Endothelial cell of umbilical vein (primary cell): ENCODE data around the gene TOM1L2. TPM values are rescaled to one million over a fixed set of nuclear protein-coding genes. Genes with fewer than 3 reads are reported as not detected.

ENCODE experiments used
- BruUV-seq: library from RNA; stranded (reverse); fragments of 400-500 nt; replicated peaks from 2 replicates; lab custom pipeline; 2021; lab: Mats Ljungman, UMichigan
- CTCF ChIA-PET: fragments of 300-600, 350-600 bp; sonication (Branson Sonifier 250); formaldehyde crosslinking; loops from one replicate; lab custom pipeline; 2021; ENCODE audit warnings: antibody characterized with exemption, inconsistent platforms; lab: Charles Lee
- POLR2A ChIA-PET: fragments of 300-600, 350-600 bp; sonication (Branson Sonifier 250); formaldehyde crosslinking; loops from one replicate; lab custom pipeline; 2021; ENCODE audit warnings: antibody characterized with exemption, inconsistent platforms; lab: Charles Lee
- DNase-seq: peaks from one replicate; pipeline ENCODE4 v3.0.0-alpha.2; 2011; ENCODE audit warnings: low read depth, low spot score
- FAIRE-seq: peaks from 2 replicates; lab custom pipeline; 2011; peaks lifted over from hg19 to GRCh38; lab: Jason Lieb, UNC
- H2AFZ ChIP-seq: 2 replicates; pipeline ENCODE4 v1.6.0; 2012; ENCODE audit warnings: low read depth, low read length, control low read depth, inconsistent platforms
- H3K27ac ChIP-seq: 2 replicates; pipeline ENCODE4 v1.5.1; 2011; ENCODE audit warnings: low read depth, mild to moderate bottlenecking, control low read depth, low read length, moderate library complexity; ENCODE audit not compliant: insufficient read depth
- H3K27me3 ChIP-seq, 2 experiments: 2 replicates each; pipeline versions ENCODE4 v1.6.0 to v1.6.1; 2011; ENCODE audit warnings: low read length in 2 of 2, mixed read lengths in 1 of 2; ENCODE audit not compliant: control insufficient read depth in 2 of 2, insufficient read depth in 2 of 2
- H3K36me3 ChIP-seq, 2 experiments: 2 replicates in 1 of 2; 3 replicates in 1 of 2; pipeline ENCODE4 v1.5.1; 2011; ENCODE audit warnings: low read length in 2 of 2, mild to moderate bottlenecking in 1 of 2, moderate library complexity in 1 of 2; ENCODE audit not compliant: control insufficient read depth in 2 of 2, insufficient read depth in 2 of 2; ENCODE audit errors: extremely low read depth in 1 of 2
- H3K4me1 ChIP-seq: 3 replicates; pipeline ENCODE4 v1.5.1; 2011; ENCODE audit warnings: mild to moderate bottlenecking, low read length; ENCODE audit not compliant: control insufficient read depth, insufficient read depth; ENCODE audit errors: extremely low read depth
- H3K4me2 ChIP-seq: 2 replicates; pipeline ENCODE4 v1.6.1; 2011; ENCODE audit warnings: low read length, control low read depth, mixed read lengths; ENCODE audit not compliant: insufficient read depth
- H3K4me3 ChIP-seq, 3 experiments: fragments of 200-600 bp in 1 of 3; sonication (generic), shearing (Covaris generic) in 1 of 3; replicated peaks in 1 of 3; 2 replicates each; pipeline ENCODE4 v1.5.1; 2011 to 2016; ENCODE audit warnings: control low read depth in 3 of 3, low read length in 3 of 3, mild to moderate bottlenecking in 2 of 3, inconsistent platforms in 1 of 3, low read depth in 1 of 3, moderate library complexity in 1 of 3; ENCODE audit not compliant: insufficient read depth in 1 of 3
- H3K79me2 ChIP-seq: 2 replicates; pipeline ENCODE4 v1.6.0; 2012; ENCODE audit warnings: low read length, inconsistent platforms; ENCODE audit not compliant: control insufficient read depth, insufficient read depth
- H3K9ac ChIP-seq: replicated peaks from 2 replicates; pipeline ENCODE3; 2011; ENCODE audit warnings: low read length, control low read depth; ENCODE audit not compliant: insufficient read depth; ENCODE audit errors: extremely low read depth
- H3K9me1 ChIP-seq: replicated peaks from 3 replicates; pipeline ENCODE4 v1.6.0; 2011; ENCODE audit warnings: mild to moderate bottlenecking, low read length; ENCODE audit not compliant: control insufficient read depth, insufficient read depth; ENCODE audit errors: extremely low read depth
- H3K9me3 ChIP-seq: replicated peaks from 2 replicates; pipeline ENCODE4 v1.5.1; 2012; ENCODE audit warnings: low read length, inconsistent platforms; ENCODE audit not compliant: control insufficient read depth, insufficient read depth
- H4K20me1 ChIP-seq: replicated peaks from 2 replicates; pipeline ENCODE3; 2011; ENCODE audit warnings: mild to moderate bottlenecking, low read length; ENCODE audit not compliant: control insufficient read depth, insufficient read depth; ENCODE audit errors: extremely low read depth
- EZH2 ChIP-seq: IDR thresholded peaks from 2 replicates; pipeline ENCODE4 v1.6.1; 2012; ENCODE audit warnings: borderline replicate concordance, low read depth, mild to moderate bottlenecking, moderate library complexity, low read length, inconsistent platforms; ENCODE audit not compliant: severe bottlenecking
- FOS ChIP-seq: IDR thresholded peaks from 2 replicates; pipeline ENCODE4 v1.6.1; 2011; ENCODE audit warnings: mild to moderate bottlenecking, low read length, moderate library complexity, borderline replicate concordance; ENCODE audit not compliant: insufficient read depth
- GATA2 ChIP-seq: IDR thresholded peaks from 2 replicates; pipeline ENCODE4 v1.7.0; 2011; ENCODE audit warnings: low read depth, mild to moderate bottlenecking, moderate library complexity, mixed read lengths, low read length; ENCODE audit not compliant: insufficient read length, insufficient read depth
- JUN ChIP-seq: IDR thresholded peaks from 2 replicates; pipeline ENCODE4 v1.6.1; 2011; ENCODE audit warnings: borderline replicate concordance, low read depth; ENCODE audit not compliant: insufficient read length, insufficient read depth
- MYC ChIP-seq: IDR thresholded peaks from one replicate; pipeline ENCODE4 v1.6.1; 2011; ENCODE audit warnings: mild to moderate bottlenecking, low read depth, low read length
- POLR2A ChIP-seq: IDR thresholded peaks from 2 replicates; pipeline ENCODE4 v1.6.1; 2012; ENCODE audit warnings: low read depth, mild to moderate bottlenecking, control low read depth, low read length
- POLR2AphosphoS5 ChIP-seq: IDR thresholded peaks from 2 replicates; pipeline ENCODE4 v1.6.1; 2012; ENCODE audit warnings: low read depth, mild to moderate bottlenecking, control low read depth, low read length, moderate library complexity; ENCODE audit not compliant: insufficient read depth
- dilution Hi-C: fragments of 300-500 bp; cut with MboI; formaldehyde crosslinking; loops from one replicate; pipeline ENCODE4 v1.15.0; 2019; ENCODE audit warnings: low sequenced_read_pairs; ENCODE audit not compliant: extremely low pct_ligation_motif_present
- intact Hi-C: fragments of 100-400 bp; cut with micrococcal nuclease; formaldehyde crosslinking; loops from one replicate; pipeline ENCODE4 v1.10.0; 2022
- polyA plus RNA-seq, 4 experiments: library from polyadenylated mRNA; depleted of rRNA in 3 of 4; stranded (reverse) in 3 of 4; unstranded in 1 of 4; fragments of >200 nt; gene quantifications; 2 replicates each; pipeline versions ENCODE4 v1.2.1 to v1.2.3, GENCODE V29; 2011 to 2012; ENCODE audit warnings: missing spikeins in 1 of 4
- total RNA-seq: library from RNA; stranded (reverse); gene quantifications from 2 replicates; pipeline ENCODE4 v1.2.3, GENCODE V29; 2021
- TF ChIP-seq, protein P1 (sequence below): IDR thresholded peaks from 2 replicates; pipeline ENCODE4 v1.6.1; 2011; ENCODE audit not compliant: insufficient read depth, insufficient read length
- TF ChIP-seq, protein P2 (sequence below), 2 donors: IDR thresholded peaks; 1 replicate in 1 of 2; 2 replicates in 1 of 2; pipeline ENCODE4 v1.5.1; 2011; ENCODE audit warnings: low read length in 2 of 2, mild to moderate bottlenecking in 2 of 2, moderate library complexity in 2 of 2, control low read depth in 1 of 2, inconsistent platforms in 1 of 2, low read depth in 1 of 2; ENCODE audit not compliant: insufficient read depth in 1 of 2; ENCODE audit errors: extremely low read depth in 1 of 2

TOM1L2 gene
- total and polyA plus RNA-seq, 2 donors (not counting 3 experiments of a cell fraction or from before 2014, with no cell fraction given) = 31.7 to 37.6 TPM

DNA sequence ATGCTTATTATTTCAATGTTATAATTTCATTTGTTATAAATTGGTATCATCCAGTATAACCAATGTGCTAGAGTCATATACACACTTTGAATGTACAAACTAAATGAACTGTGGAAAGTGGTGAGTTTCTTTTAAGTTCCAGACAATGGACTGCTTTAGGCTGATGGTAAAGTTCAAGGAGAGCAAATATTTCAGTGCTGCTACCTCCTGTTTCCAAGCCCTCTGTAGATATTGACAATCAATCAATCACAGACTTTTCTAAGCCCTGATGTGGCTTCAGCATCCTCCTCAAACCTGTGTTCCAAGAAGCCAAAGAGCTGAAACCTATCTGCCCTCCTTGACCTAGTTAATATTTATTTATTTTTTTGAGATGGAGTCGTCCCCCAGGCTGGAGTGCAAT, 107.2 kb downstream of the TOM1L2 start:
- Histone ChIP-seq H2AFZ (no peak overlapping the region), H3K27ac (no peak overlapping the region), H3K36me3 (no peaks in the 10 kb centered on the region), H3K27me3 (no peaks in the 10 kb centered on the region), H3K4me1 (peaks cover 5% of the 10 kb centered on the region), H3K9ac (no peak overlapping the region), H3K9me3 (no peaks in the 10 kb centered on the region), H3K9me1 (no peaks in the 10 kb centered on the region), H4K20me1 (no peaks in the 10 kb centered on the region), H3K79me2 (no peaks in the 10 kb centered on the region), H3K4me2 (no peak overlapping the region), H3K4me3 (no peak overlapping the region)
- dilution Hi-C loops (no loop called here), intact Hi-C loops (no loop called here)
- DNase-seq (no peak), FAIRE-seq (no peak)
- TF ChIP-seq, protein P1, sequence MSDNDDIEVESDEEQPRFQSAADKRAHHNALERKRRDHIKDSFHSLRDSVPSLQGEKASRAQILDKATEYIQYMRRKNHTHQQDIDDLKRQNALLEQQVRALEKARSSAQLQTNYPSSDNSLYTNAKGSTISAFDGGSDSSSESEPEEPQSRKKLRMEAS = no peak
- TF ChIP-seq MYC (no peak), JUN (no peak), FOS (no peak), GATA2 (no peak), POLR2A (no peak), EZH2 (no peak), POLR2AphosphoS5 (no peak)
- TF ChIP-seq, protein P2, sequence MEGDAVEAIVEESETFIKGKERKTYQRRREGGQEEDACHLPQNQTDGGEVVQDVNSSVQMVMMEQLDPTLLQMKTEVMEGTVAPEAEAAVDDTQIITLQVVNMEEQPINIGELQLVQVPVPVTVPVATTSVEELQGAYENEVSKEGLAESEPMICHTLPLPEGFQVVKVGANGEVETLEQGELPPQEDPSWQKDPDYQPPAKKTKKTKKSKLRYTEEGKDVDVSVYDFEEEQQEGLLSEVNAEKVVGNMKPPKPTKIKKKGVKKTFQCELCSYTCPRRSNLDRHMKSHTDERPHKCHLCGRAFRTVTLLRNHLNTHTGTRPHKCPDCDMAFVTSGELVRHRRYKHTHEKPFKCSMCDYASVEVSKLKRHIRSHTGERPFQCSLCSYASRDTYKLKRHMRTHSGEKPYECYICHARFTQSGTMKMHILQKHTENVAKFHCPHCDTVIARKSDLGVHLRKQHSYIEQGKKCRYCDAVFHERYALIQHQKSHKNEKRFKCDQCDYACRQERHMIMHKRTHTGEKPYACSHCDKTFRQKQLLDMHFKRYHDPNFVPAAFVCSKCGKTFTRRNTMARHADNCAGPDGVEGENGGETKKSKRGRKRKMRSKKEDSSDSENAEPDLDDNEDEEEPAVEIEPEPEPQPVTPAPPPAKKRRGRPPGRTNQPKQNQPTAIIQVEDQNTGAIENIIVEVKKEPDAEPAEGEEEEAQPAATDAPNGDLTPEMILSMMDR (IDR thresholded peaks at IDR 0.05; ENCODE audit: extremely low read depth in 1 of 2, insufficient read depth in 1 of 2, low read depth in 1 of 2, low read length in 2 of 2) = no peak
- POLR2A ChIA-PET = no interaction called here
- CTCF ChIA-PET = interaction anchor here (0.6 to 7.0 kb wide), 3 partner anchors 11 to 53 kb away, joined by 4 to 68 read pairs (median 4); no protein-coding TSS in a partner anchor
- no TSS peak for BruUV-seq
